HG03039 (cell line): Measurements from ENCODE around the gene CAMK4.
"Not testable (repeated sequence)": the region's sequence is repeated elsewhere in the genome, so short reads cannot be mapped to it uniquely, and the experiment has no call there.

Experiments
- ATAC-seq: cut with Tn5 transposase; IDR thresholded peaks from one replicate; pipeline ENCODE4 v1.9.1; 2021; ENCODE audit warnings: mild to moderate bottlenecking, moderate library complexity; ENCODE audit not compliant: unreplicated experiment

The CAMK4 gene

DNA sequence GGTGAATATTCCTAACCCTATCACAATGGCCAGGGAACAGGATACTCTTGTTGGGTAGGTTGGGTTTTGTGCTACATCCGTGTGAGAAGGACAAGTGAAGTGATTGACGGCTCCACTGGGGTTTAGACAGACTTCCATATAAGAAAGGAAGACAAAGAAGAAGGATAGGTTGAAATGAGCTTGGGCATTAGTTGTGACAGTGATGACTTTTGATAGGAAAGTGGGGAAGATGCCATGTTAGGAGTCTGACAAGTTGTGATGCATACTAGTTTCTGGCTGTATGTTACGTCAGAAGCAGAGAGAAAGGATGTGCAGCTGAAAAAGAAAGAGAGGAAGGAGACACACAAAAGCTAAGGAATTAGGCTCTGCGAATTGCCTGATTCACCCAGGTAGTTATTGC lies 150.2 kb downstream of the CAMK4 start:
- ATAC-seq: no peak

DNA sequence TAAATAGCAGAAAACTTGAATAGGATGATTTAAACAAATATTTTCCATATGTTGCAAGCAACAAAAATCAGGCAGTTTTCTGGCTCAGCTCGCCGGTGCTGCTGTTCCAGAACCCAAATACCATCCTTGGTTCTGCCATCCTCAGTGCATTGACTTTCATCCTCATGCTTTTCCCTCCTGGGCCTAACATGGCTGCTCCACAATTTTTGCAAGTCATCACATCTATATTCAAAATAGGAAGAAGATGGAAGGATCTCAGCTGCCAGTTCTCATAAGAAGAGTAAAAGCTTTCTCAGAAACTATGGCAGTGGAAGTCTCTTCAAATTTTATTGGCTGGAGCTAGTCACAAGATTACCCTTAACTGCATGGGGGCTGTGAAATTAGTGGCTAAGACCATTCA lies 151.5 kb downstream of the CAMK4 start:
- no peak for ATAC-seq

DNA sequence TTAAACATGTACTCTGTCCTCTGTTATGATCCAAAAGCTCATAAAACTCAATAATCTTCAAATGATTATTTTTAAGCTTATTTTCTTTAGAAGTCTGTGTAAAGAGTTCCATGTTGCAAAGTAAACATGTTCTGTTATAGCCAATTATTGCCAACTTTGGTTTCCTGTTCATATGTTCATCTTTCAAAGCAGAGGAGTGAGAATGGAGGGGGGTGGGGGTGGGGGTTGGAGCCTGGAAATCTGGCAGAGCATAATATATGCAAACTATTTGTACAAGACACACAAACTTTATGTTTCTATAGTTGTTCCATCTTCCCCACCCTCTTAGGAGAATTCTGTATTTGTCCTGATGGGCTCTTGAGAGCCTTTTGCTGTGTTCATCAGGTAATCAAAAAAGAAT lies 153.1 kb downstream of the CAMK4 start:
- ATAC-seq: no peak

DNA sequence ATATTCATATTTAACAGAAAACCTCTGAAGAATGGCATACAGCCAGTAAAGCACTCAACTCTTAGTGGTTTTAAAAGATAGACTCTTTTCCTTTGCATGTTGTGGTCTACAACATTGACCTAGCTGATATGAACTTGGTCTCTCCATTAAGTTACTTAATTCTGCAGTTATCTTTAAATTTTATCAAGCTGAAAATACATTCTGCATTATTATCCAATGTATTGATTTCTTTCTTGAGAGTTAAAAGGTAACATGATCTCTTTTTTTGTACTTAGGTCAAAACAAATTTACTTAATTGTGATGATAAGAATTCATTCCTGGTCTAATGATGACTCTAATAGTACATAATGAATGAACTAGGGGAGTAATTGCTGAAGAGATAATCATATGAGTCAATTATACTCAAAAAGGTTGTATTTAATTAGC lies 155.2 kb downstream of the CAMK4 start:
- ATAC-seq: no peak

DNA sequence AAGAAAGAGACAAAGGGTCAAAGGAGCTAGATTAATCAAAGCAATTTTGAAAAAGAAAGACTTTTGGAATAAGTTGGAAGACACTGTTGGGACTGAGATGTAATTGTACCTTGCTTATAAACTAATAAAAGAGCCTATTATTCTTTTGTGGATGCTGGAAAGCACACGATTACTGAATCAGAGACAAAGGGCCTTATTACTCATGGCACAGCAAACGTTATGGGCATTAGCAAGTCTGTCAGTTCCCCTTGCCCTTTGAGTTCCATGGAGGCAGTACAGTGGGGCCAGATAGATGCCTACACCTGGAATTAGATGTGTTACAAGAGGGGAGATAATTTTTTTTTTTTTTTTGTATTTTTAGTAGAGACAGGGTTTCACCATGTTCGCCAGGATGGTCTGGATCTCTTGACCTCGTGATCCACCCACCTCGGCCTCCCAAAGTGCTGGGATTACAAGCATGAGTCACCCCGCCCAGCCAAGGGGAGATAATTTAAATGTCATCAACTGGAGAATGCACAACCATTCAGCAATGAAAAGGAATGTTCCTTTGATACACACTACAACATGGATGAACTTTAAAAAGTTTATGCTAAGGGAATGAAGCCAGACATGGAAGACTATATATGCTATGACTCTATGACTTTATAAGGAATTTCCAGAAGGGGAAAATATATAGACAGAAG lies 159.2 kb downstream of the CAMK4 start:
- no peak for ATAC-seq

DNA sequence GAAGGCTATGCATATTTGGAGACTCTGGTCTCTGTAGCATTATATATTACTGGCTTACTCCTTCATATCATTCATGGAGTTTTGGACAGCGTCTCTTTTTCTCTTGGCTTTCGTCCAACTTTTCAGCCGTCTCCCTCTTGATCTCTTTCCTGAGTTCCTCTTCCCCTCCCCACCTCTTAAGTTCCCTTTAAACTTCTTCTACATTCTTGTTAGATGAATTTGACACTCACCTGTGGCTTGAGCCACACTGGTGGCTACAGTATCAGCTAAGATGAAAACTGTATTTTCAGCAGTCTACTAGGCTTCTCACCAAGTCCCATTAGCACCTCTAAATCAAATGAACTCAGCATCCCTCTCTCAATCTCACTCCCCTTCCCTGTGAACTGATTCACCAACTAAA lies 160.0 kb downstream of the CAMK4 start:
- no peak for ATAC-seq

DNA sequence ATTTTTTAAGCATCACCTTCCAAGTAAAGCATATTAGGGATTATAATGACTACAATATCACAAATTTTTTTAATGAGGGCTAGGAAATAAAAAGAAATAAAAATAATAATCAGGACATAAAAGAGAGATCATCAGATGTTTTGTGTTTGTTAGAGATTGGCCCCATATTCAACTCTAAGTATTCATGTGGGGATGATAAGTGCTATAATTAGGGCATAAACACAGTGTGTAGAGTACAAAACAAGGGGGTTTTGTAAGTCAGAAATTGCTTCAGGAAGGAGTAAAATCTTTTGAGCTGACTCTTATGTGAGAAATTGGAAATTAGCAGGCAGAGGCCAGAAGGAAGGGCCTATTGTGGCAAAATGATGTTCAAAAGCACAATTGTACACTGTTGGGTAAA lies 160.9 kb downstream of the CAMK4 start:
- ATAC-seq: no peak

DNA sequence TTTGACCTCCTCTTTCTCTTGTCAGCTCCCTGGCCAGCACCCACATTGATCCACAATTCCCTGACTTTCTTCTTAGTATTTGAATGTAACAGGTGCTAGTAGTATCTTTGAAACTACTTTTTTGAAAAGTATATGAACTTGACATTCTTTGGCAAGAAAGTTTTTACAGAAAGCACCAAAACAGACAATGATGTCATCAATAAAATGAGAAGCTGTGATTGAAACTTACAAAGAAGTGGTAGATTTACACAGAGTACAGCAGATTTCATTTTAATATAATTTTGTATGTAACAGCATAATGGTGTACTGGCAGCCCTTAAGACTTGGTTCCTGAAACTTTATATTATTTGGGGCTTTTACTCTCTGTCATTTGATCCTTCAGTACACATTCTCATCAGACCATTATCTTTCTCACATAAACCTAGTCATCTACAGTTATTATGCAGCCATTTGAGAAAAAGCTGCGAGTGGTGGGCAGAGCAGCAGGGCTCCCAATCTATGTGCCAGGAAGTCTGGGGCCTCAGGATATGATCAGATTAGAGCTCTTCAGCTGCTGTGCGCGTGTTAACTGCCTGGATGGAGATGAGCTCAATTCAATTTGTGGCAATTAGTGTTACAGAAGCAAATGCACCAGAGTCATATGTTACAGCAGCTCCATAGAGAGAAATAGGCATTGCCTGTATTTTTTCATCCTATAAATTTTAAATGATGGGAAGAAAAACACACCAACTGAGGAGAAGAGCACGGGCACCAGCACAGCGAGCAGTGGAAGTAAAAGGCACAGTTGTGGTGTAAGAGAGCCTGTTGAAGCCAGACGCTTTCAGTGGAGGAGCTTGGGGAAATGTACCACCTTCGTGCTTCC lies 162.0 kb downstream of the CAMK4 start:
- no peak for ATAC-seq

DNA sequence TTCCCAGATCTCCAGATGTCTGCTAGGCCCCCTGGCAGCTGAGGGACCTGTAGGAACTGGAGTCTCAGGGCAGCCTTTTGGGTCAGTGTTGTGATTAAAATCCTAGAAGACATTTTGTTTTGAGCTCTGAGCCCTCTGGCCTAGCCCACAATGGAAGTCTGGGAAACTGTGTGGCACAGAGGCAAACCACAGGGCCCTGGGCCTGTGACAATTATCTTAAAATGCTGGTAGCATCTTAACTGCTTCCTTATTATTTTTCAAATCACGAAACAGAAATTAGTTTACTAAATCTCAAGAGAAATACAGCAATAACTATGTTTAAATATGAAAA lies 162.6 kb downstream of the CAMK4 start:
- no peak for ATAC-seq

DNA sequence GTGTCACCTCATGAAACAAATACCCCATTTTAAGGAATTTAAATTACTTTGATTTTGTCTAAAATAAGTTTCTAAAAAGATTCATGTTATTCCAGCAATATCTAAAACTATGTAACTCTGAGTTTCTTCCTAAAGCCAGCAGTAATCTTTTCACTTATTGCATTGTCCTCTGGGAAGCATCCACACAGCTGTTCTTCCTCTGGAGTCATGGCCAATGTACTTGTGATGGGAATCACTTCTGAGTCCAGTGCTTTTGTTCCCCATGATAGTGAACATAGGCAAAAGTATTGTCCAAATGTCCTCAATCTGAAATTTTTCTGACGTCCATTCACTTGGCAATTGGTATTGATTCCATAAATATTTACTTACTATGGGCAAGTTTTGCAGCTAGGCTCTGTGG lies 163.2 kb downstream of the CAMK4 start:
- no peak for ATAC-seq

DNA sequence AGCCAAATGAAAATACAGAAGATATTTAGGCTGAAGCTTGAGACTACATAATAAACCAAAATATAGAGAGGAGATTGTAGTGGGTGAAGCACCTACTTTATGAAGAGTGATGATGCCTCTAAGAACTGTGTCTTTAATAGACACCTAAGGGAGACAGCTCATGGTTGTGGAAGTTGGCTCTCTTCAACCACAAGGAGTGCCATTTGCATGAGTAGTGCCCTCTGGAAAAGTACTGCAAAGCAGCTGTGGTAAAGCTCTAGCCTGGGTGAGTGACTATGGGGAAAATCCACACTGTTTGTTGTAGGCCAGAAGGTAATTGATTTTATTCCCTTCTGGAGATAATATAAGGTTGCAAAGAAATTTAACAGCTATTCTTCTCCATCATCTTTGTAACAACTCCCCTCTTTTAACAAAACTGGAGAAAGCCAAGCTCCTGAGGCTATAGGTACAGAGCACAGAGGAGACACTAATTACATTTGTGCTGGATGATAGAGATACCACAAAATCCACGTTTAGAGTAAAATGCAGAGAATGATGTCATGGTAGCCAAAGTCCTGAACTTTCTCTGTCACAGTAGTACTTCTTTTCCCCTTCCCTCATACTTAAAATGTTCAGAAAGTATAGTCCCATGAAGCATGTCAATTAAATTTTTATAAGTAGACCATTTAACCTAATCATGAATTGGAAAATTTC lies 165.4 kb downstream of the CAMK4 start:
- no peak for ATAC-seq

DNA sequence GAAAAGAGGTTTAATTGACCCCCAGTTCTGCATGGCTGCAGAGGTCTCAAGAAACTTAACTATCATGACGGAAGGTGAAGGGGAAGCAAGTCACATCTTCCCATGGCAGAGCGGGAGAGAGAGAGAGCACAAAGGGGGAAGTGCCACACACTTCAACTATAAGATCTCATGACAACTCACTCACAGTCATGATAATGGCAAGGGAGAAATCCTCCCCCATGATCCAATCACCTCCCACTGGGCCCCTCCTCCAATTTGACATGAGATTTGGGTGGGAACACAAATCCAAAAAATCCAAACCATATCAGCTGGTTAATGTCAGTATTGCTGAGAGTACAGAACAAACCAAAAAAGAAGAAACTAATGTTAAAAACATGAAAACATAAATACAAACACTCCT lies 168.0 kb downstream of the CAMK4 start:
- ATAC-seq: no peak

DNA sequence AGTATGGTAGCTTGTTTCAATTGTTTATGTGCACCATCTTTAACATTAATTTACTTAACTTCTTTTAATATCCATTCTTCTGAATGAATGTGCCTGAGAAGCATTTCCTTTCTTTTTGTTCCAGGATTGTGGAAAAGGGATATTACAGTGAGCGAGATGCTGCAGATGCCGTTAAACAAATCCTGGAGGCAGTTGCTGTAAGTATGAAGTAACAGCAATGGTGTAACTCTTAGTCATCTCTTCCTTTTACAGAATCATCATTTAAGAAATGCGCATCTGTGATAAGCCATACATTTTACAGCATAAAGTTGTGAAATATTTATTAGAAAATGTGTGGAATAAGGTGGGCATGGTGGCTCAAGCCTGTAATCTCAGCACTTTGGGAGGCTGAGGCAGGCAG lies 170.4 kb downstream of the CAMK4 start:
- ATAC-seq: no peak

DNA sequence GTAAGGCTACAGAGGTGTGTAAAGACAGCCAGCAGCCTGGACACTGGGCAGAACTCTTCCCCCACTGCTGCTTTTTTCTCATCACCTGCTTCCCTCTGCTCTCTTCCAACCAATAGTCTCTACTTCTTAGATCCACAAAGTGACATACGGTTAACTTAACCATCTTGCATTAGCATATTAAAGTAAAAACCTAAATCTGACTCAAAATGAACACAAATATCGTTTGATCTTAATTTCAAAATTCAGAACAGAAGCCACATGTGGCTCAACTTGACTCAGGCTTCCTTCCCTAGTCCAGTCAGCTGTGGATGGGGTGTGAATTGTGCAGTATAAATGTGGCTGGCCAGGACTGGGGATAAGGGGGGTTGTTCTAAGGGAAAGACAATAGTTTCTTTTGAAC lies 173.8 kb downstream of the CAMK4 start:
- no peak for ATAC-seq

DNA sequence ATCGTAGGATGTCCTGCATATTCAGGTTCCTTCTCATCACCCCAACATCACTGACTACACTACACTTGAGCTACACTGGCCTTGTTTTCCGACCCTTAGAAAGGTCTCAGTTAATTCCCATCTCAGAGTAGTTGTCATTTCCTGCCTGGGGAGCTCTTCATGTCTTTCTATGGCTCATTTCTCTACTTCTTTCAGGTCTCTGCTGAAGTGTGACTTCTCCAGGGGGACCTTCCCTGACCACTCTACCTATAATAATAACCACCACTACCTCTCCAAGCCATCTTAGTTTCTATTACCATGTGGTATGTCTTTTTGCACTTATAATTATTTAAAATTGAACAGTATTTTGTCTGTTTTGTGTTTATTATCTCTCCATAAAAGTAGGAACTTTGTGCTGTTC lies 174.9 kb downstream of the CAMK4 start:
- no peak for ATAC-seq

DNA sequence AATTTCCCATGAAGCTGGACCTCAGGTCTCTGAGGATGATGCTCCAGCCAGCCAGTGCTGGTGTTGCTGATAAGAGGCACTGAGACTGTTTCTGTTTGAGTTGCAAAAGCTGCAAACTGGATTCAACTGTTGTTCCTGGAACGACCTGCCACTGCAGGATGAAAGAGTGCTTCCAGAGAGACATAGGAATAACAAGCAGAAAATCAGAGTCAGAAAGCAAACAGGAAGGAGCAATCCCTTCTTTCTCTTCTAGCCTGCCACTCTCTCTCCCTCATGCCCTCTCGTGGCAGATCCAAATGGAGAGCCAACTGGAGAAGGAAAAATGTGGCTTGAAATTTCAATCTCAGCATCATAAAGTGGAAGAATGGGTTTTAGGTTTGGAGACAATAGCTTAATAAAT lies 177.7 kb downstream of the CAMK4 start:
- no peak for ATAC-seq

DNA sequence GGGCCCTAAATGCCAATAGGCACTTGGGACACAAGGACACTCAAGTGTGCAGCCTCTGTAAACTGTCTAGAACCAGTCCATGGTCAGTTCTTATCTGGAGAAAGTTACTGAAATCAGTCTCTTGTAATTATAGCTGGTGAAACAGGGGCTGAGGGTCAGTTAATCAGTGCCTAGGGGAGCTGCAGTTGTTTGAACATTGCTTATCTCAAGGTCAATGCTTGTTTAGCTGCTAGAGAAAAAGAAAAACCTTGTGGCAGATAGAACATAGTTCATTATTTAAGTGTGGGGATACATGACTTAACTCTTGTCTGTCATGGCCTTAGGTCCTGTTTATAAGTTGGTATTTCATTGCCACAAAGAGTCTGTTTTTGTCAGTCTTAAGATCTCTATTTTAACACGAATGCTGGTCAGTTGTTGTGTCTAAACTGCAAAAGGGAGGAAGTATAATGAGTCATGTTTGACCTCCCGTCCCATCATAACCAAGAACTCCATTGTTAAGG lies 180.1 kb downstream of the CAMK4 start:
- ATAC-seq: no peak

DNA sequence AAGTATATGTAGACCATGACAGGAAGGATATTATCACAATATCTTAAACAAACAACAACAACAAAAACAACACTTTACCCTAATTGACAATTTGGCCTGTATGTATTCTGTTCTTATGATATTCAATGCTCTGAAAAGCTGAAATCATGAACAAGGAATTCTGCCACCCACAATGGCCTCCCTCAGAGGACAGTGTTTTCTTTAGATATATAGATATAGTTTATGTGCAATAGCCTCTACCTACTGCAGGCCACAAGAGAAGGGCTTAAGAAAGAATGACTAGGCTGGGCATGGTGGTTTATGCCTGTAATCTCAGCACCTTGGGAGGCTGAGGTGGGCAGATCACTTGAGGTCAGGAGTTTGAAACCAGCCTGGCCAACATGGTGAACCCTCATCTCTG lies 183.4 kb downstream of the CAMK4 start:
- no peak for ATAC-seq

DNA sequence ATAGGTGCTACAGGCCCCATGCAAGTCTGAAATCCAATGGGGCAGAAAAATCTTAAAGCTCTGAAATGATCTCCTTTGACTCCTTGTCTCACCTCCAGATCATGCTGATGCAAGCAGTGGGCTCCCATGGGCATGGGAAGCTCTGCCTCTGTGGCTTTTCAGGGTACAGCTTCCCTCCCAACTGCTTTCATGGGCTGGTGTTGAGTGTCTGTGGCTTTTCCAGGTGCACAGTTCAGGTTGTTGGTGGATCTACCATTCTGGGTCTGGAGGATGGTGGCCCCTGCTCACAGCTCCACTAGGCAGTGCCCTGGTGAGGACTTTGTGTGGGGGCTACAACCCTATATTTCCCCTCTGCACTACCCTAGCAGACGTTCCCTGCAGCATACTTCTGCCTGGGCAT lies 184.6 kb downstream of the CAMK4 start:
- ATAC-seq: no peak

DNA sequence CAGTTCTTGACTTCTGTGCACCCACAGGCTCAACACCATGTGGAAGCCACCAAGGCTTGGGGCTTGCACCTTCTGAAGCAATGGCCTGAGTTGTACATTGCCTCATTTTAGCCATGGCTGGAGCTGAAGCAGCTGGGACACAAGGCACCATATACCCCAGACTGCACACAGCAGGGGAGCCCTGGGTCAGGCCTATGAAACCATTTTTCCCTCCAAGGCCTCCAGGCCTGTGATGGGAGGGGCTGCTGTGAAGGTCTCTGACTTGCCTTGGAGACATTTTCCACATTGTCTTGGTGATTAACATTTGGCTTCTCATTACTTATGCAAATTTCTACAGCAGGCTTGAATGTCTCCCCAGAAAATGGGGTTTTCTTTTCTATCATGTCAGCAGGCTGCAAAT lies 185.1 kb downstream of the CAMK4 start:
- ATAC-seq: not testable (repeated sequence)

DNA sequence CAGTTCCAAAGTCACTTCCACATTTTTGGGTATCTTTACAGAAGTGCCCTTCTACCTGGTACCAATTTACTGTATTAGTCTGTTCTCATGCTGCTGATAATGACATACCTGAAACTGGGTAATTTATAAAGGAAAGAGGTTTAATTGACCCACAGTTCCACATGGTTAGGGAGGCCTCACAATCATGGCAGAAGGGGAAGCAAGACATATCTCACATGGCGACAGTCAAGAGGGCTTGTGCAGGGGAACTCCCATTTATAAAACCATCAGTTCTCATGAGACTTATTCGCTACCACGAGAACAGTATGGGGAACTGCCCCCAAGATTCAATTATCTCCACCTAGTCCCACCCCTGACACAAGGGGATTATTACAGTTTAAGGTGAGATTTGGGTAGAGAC lies 185.9 kb downstream of the CAMK4 start:
- ATAC-seq: not testable (repeated sequence)

DNA sequence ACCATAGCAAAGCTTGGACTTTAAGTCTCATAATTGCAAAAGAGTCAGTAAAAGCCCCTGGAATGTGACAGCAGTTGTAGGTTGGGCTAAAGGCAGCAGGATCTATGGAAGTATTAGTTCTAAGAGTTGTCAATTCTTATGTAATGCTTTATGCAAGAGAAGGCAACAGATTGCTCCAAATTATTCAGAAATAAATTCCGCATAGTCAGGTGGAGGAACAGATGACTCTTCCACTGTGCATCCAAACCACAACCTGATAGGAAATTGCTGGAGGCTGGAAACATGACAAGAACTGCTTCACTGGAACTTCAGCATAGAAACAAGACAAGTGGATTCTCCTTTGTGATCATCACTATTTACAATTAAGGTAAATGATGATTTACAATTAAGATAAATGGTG lies 187.1 kb downstream of the CAMK4 start:
- ATAC-seq: no peak
